Fibroblast of pulmonary artery (primary cell): ENCODE measurements around the gene PRRC2B.
"Not testable (repeated sequence)": the region's sequence is repeated elsewhere in the genome, so short reads cannot be mapped to it uniquely, and the experiment has no call there.

ENCODE experiments used
- DNase-seq: peaks from one replicate; pipeline ENCODE4 v3.0.0-alpha.2; 2010; ENCODE audit warnings: low read depth
- H3K4me3 ChIP-seq: replicated peaks from 2 replicates; pipeline ENCODE4 v1.5.1; 2011; ENCODE audit warnings: low read depth, mild to moderate bottlenecking, control low read depth, low read length, moderate library complexity
- CTCF ChIP-seq: IDR thresholded peaks from 2 replicates; pipeline ENCODE4 v1.5.1; 2011; ENCODE audit warnings: mild to moderate bottlenecking, control low read depth, low read length, inconsistent platforms; ENCODE audit errors: missing control alignments

The PRRC2B gene

GRCh38 chr9:131513177-131513576, 119.3 kb downstream of the PRRC2B start:
- DNase-seq = no peak
- no peak overlapping the region for H3K4me3 ChIP-seq
- TF ChIP-seq CTCF = no peak

- not testable (repeated sequence) for DNase-seq, H3K4me3 ChIP-seq
These were observed 121.7 kb downstream of the PRRC2B start for GRCh38 chr9:131515559-131516031.

GRCh38 chr9:131516100-131516499, 122.2 kb downstream of the PRRC2B start:
- no peak for TF ChIP-seq CTCF
- H3K4me3 ChIP-seq = no peak overlapping the region
- no peak for DNase-seq

- no peak overlapping the region for H3K4me3 ChIP-seq
- no peak for TF ChIP-seq CTCF
- DNase-seq = no peak
These were observed 123.0 kb downstream of the PRRC2B start for GRCh38 chr9:131516930-131517329.

GRCh38 chr9:131517761-131518190, 123.9 kb downstream of the PRRC2B start:
- no peak overlapping the region for H3K4me3 ChIP-seq
- no peak for DNase-seq
- TF ChIP-seq CTCF = no peak

GRCh38 chr9:131518553-131518952, 124.7 kb downstream of the PRRC2B start:
- no peak overlapping the region for H3K4me3 ChIP-seq
- DNase-seq = no peak
- TF ChIP-seq CTCF = no peak

- H3K4me3 ChIP-seq = no peak overlapping the region
- no peak for TF ChIP-seq CTCF
- no peak for DNase-seq
These were observed 126.6 kb downstream of the PRRC2B start for GRCh38 chr9:131520503-131520902.
